Psoas muscle (tissue), 8 donors: ENCODE results near the gene RAB11B. TPM values are rescaled to one million over a fixed set of nuclear protein-coding genes. Genes with fewer than 3 reads are reported as not detected.
A peak's percentile ranks its signal among the peaks of the same experiment; 100 is the strongest.

Source experiments
- ATAC-seq, 4 donors: fragments of 200-7000 bp; cut with Tn5 transposase; one replicate each; pipeline ENCODE4 v1.9.1; 2020; ENCODE audit warnings: moderate library complexity in 3 of 4, mild to moderate bottlenecking in 2 of 4
- DNase-seq, 2 donors: peaks; one replicate each; pipeline ENCODE4 v3.0.0-alpha.2; 2020
- H3K27ac ChIP-seq: fragments of 200-600 bp; one replicate; pipeline ENCODE4 v1.8.0; 2022
- H3K27me3 ChIP-seq, 3 donors: fragments of 200-600 bp in 1 of 3; one replicate each; pipeline versions ENCODE4 v1.6.1 to v1.8.0; 2013 to 2022; ENCODE audit warnings: low read length in 2 of 3, mild to moderate bottlenecking in 2 of 3, moderate library complexity in 1 of 3; ENCODE audit not compliant: insufficient read depth in 3 of 3
- H3K36me3 ChIP-seq, 2 donors: fragments of 200-600 bp in 1 of 2; one replicate each; pipeline versions ENCODE4 v1.6.1 to v1.8.0; 2013 to 2022; ENCODE audit warnings: low read depth in 1 of 2, mild to moderate bottlenecking in 1 of 2, moderate library complexity in 1 of 2; ENCODE audit not compliant: insufficient read depth in 1 of 2
- H3K4me1 ChIP-seq: fragments of 200-600 bp; one replicate; pipeline ENCODE4 v1.8.0; 2022
- H3K4me3 ChIP-seq: fragments of 200-600 bp; one replicate; pipeline ENCODE4 v1.8.0; 2022; ENCODE audit warnings: mild to moderate bottlenecking
- H3K9me3 ChIP-seq: fragments of 200-600 bp; one replicate; pipeline ENCODE4 v1.8.0; 2022
- WGBS, 3 donors: extraction: QIAGEN DNeasy Blood & Tissue Kit; methylation state at CpG; one replicate each; pipeline versions ENCODE4 v1.1.6 to v1.1.7; 2013; 5-methylcytosine and 5-hydroxymethylcytosine counted together
- intact Hi-C, 2 donors: fragments of 100-400 bp; cut with DNase I; formaldehyde crosslinking; loops; one replicate each; pipeline versions ENCODE4 v1.11.0 to v1.14.2; 2022
- polyA plus RNA-seq, 3 donors: library from polyadenylated mRNA; stranded (reverse); fragments of 200-250 nt; gene quantifications; one replicate each; pipeline ENCODE4 v1.2.3, GENCODE V29; 2013
- total RNA-seq, 4 donors: library from RNA; stranded (reverse); fragmentation: NEBNext Ultra II Directional in 2 of 4; extraction: Animal tissue kit (Norgen Biotek cat#: 25700) in 2 of 4; gene quantifications; one replicate each; pipeline versions ENCODE4 v1.2.1 to v1.2.4, GENCODE V29; 2021 to 2023
- TF ChIP-seq, protein P1 (sequence below): fragments of 200-600 bp; IDR thresholded peaks from one replicate; pipeline ENCODE4 v1.8.0; 2022; ENCODE audit warnings: antibody characterized with exemption
- donor health status: healthy with polysubstance abuse.
- donor health status: DM: no; HTN: no; CAD: no; lungs with moderate emphysema.
- donor health status: Bipolar disorder and iron deficiency.
- donor health status: healthy.
- donor health status: DM: yes; HTN: yes; CAD: no.
- donor health status: DM: no; HTN: no; CAD: no.
- donor health status: DM: no; HTN: no; CAD: no.
- donor health status: DM: yes; HTN: yes; CAD: no.

Gene RAB11B
- total and polyA plus RNA-seq, 7 donors = 43.9 to 130 (median 77.1) TPM

DNA sequence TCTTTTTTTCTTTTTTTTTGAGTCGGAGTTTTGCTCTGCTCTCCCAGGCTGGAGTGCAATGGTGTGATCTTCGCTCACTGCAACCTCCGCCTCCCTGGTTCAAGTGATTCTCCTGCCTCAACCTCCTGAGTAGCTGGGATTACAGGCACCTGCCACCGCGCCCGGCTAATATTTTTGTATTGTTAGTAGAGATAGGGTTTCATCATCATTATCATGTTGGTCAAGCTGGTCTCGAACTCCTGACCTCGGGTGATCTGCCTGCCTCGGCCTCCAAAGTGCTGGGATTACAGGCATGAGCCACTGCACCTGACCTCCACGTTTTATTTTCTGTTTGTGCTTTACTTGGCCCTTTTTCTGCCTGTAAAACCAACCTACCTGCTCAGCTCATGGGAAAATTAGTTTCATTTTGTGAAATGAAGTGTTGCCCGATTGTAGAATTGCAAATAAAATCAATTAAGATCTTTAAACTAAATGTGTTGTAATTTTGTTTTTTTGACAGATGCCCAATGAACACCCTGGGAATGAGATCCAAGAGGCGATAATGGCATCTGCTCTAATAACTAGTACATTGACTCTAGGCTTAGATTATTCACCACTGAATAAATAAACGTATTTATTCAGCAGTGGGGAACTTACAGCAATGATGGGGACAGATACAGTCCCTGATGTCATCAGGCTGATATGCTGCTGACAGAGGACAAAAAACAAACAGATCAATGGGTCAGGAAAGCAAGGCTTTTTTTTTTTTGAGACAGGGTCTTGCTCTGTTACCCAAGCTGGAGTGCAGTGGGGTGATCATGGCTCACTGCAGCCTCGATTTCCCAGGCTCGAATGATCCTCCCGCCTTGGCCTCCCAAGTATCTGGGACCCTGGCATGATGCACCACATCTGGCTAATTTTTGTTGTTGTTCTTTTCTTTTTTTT, 2.2 kb upstream of the RAB11B start:
- intact Hi-C loops = loop anchor here in 1 of 2 donors (2.0 kb wide), 1 partner anchor 19 kb away; no protein-coding TSS in a partner anchor
- TF ChIP-seq, protein P1, sequence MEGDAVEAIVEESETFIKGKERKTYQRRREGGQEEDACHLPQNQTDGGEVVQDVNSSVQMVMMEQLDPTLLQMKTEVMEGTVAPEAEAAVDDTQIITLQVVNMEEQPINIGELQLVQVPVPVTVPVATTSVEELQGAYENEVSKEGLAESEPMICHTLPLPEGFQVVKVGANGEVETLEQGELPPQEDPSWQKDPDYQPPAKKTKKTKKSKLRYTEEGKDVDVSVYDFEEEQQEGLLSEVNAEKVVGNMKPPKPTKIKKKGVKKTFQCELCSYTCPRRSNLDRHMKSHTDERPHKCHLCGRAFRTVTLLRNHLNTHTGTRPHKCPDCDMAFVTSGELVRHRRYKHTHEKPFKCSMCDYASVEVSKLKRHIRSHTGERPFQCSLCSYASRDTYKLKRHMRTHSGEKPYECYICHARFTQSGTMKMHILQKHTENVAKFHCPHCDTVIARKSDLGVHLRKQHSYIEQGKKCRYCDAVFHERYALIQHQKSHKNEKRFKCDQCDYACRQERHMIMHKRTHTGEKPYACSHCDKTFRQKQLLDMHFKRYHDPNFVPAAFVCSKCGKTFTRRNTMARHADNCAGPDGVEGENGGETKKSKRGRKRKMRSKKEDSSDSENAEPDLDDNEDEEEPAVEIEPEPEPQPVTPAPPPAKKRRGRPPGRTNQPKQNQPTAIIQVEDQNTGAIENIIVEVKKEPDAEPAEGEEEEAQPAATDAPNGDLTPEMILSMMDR = no peak
- 81 to 85% (median 84%) methylated on average over 16 of the region's 16 CpGs for WGBS, 3 donors
- no peaks in the 10 kb centered on the region for H3K9me3 ChIP-seq
- DNase-seq = peak in 1 of 2 donors; percentile 15
- no peaks in the 10 kb centered on the region for H3K27me3 ChIP-seq
- no peak for ATAC-seq
- peaks cover 28% of the 10 kb centered on the region for H3K4me1 ChIP-seq
- peak overlapping the region; percentile 15 for H3K27ac ChIP-seq
- no peaks in the 10 kb centered on the region for H3K36me3 ChIP-seq
- H3K4me3 ChIP-seq = no peak overlapping the region

DNA sequence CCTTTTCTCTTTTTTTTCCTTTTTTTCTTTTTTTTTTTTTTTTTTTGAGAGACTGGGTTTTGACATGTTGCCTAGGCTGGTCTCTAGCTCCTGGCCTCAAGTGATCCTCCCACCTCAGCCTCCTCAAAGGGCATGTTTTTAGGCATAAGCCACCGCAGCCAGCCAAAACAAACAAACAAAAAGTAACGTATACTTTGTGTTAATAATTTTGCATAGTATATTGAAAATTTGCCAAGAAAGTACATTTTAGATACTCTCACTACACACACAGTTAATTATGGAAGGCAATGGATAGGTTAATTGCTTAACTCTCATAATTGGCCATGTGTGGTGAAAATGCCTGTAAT, 1.6 kb upstream of the RAB11B start:
- 59 to 69% (median 63%) methylated on average over 2 of the region's 2 CpGs for WGBS, 3 donors
- no peaks in the 10 kb centered on the region for H3K36me3 ChIP-seq
- H3K27ac ChIP-seq = peak overlapping the region; percentile 100
- TF ChIP-seq, protein P1 = no peak
- ATAC-seq (no peak), DNase-seq (peak in 1 of 2 donors; percentile 5)
- no peak overlapping the region for H3K4me3 ChIP-seq
- no peaks in the 10 kb centered on the region for H3K9me3 ChIP-seq
- intact Hi-C loops = loop anchor here in 1 of 2 donors (2.0 kb wide), 1 partner anchor 20 kb away; no protein-coding TSS in a partner anchor
- no peaks in the 10 kb centered on the region for H3K27me3 ChIP-seq
- peaks cover 33% of the 10 kb centered on the region for H3K4me1 ChIP-seq

DNA sequence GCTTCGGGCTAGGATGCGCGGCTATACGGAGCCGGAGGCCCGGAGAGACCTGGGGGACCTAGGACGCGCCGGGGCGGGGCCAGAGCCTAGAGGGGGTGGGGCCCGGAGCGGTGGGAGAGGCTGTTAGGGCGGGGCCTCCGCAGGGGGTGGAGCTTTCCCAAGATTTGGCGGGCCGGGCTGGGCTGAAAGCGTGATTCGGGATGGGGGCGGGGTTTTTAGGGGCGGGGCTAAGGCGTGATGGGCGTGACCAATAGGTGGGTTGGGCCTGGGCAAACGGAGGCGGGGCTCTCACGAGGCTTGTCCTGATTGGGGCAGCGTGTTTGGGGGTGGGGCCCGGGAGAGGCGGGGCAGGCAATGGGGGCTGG, 439 bp downstream of the RAB11B start:
- H3K36me3 ChIP-seq = no peaks in the 10 kb centered on the region
- H3K9me3 ChIP-seq = no peaks in the 10 kb centered on the region
- TF ChIP-seq, protein P1 = no peak
- H3K27me3 ChIP-seq = no peaks in the 10 kb centered on the region
- peak; percentile 76 to 84 (median 82) for ATAC-seq
- peak overlapping the region; percentile 91 for H3K4me3 ChIP-seq
- DNase-seq = peak; percentile 96 to 99
- 1% methylated on average over 21 to 28 of the region's 28 CpGs for WGBS, 3 donors
- intact Hi-C loops = loop anchor here (2.0 kb wide), 1 partner anchor 28 kb away; no protein-coding TSS in a partner anchor
- peak overlapping the region; percentile 100 for H3K27ac ChIP-seq
- H3K4me1 ChIP-seq = peaks cover 46% of the 10 kb centered on the region

DNA sequence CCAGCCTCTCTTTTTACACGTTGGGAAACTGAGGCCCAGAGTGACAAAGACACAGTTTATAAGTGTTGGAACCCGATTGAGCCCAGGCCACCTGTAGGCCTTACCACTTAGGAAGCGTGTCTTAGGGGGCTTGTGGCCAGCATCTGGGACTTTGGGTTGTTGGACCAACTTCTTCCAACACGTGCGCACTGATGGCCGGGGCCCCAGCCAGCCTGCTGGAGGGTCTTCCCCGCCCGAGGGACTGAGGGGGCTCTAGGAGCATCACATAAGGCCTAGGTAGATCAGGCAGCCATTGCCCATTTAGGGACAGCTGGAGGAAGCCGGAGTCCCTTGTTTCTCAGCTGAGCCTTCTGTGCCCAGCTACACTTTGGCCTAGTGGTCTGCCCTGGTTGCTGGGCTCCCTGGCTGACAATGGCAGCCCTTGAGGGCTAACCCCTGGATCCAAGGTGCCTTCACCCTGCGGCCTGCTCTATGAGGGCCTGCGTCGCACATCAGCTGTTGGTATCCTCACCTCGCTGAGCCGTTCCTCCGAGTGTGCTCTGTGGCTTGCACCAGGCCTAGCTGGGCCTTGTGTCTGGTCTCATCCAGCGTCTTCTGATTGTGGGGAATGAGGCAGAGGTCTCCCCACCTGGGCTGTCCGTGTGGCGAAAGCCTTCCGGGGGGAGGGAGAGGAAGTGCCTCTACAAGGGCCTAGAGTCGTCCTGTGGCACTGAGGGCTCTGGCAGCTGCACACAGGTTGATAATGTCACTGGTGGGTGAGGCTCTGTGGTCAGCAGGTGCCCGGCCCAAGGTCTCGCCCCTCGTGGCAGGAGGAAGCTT, 1.2 kb downstream of the RAB11B start:
- TF ChIP-seq, protein P1 = no peak
- ATAC-seq (no peak), DNase-seq (peak; percentile 38 to 60)
- intact Hi-C loops = loop anchor here (2.0 kb wide), 1 partner anchor 29 kb away; no protein-coding TSS in a partner anchor
- 50 to 63% (median 52%) methylated on average over 23 of the region's 23 CpGs for WGBS, 3 donors
- no peaks in the 10 kb centered on the region for H3K36me3 ChIP-seq
- H3K4me1 ChIP-seq = peaks cover 49% of the 10 kb centered on the region
- H3K27ac ChIP-seq = peak overlapping the region; percentile 89
- H3K4me3 ChIP-seq = peak overlapping the region; percentile 47
- no peaks in the 10 kb centered on the region for H3K9me3 ChIP-seq
- H3K27me3 ChIP-seq = no peaks in the 10 kb centered on the region
